Fibroblast of the aortic adventitia (primary cell): ENCODE measurements around the gene MAGEL2. TPM values are rescaled to one million over a fixed set of nuclear protein-coding genes. Genes with fewer than 3 reads are reported as not detected.

Experiments used
- DNase-seq: peaks from one replicate; pipeline ENCODE4 v3.0.0-alpha.2; 2010; ENCODE audit warnings: low read depth
- H3K4me3 ChIP-seq: 2 replicates; pipeline ENCODE4 v1.5.1; 2011; ENCODE audit warnings: low read depth, mild to moderate bottlenecking, control low read depth, low read length, moderate library complexity
- CTCF ChIP-seq: IDR thresholded peaks from 2 replicates; pipeline ENCODE4 v1.5.1; 2011; ENCODE audit warnings: mild to moderate bottlenecking, low read length, control low read depth, inconsistent platforms; ENCODE audit not compliant: insufficient read depth
- total RNA-seq: library from RNA; depleted of rRNA; stranded (reverse); fragments of >200 nt; gene quantifications from 2 replicates; pipeline ENCODE4 v1.2.3, GENCODE V29; 2012; ENCODE audit warnings: low replicate concordance

Gene MAGEL2
- total RNA-seq, 1 donor, result under 0.01 TPM

- peak; percentile 0 for DNase-seq
- TF ChIP-seq CTCF, result no peak
- H3K4me3 ChIP-seq, result peak overlapping the region; percentile 58
These were observed 38.9 kb upstream of the MAGEL2 start for GRCh38 chr15:23686466-23687142.

GRCh38 chr15:23671481-23671880, 23.8 kb upstream of the MAGEL2 start:
- no peak for DNase-seq
- TF ChIP-seq CTCF, result no peak
- no peak overlapping the region for H3K4me3 ChIP-seq

- no peak for TF ChIP-seq CTCF
- no peak overlapping the region for H3K4me3 ChIP-seq
- DNase-seq, result no peak
These were observed 23.3 kb upstream of the MAGEL2 start for GRCh38 chr15:23670970-23671369.

- TF ChIP-seq CTCF, result no peak
- no peak for DNase-seq
- no peak overlapping the region for H3K4me3 ChIP-seq
These were observed 15.6 kb upstream of the MAGEL2 start for GRCh38 chr15:23663232-23663631.

GRCh38 chr15:23648920-23649515, 1.4 kb upstream of the MAGEL2 start:
- H3K4me3 ChIP-seq, result no peak overlapping the region
- peak; percentile 24 for TF ChIP-seq CTCF
- no peak for DNase-seq

GRCh38 chr15:23647001-23647295, 719 bp downstream of the MAGEL2 start:
- no peak overlapping the region for H3K4me3 ChIP-seq
- no peak for TF ChIP-seq CTCF

More at GRCh38 chr15:23647001-23647295, 719 bp downstream of the MAGEL2 start:
- DNase-seq, result no peak
